ENCODE results near the gene ILF2. TPM values are rescaled to one million over a fixed set of nuclear protein-coding genes. Genes with fewer than 3 reads are reported as not detected.

Gene ILF2
- total RNA-seq, 3 donors from 2014 or later (not counting 1 experiment from before 2014, with no cell fraction given) = 97.6 to 134 (median 110) TPM

- intact Hi-C loops (cut with micrococcal nuclease) = no loop called here
- TF ChIP-seq CTCF (IDR thresholded peaks at IDR 0.05) = no peak
- peak overlapping the region; percentile 36 to 75 for H3K27ac Mint-ChIP-seq
- no peaks in the 10 kb centered on the region for H3K27me3 ChIP-seq (ENCODE audit: control insufficient read depth, insufficient read depth, low read length)
- H3K9me3 Mint-ChIP-seq = no peaks in the 10 kb centered on the region
- DNase-seq = peak in 1 of 2 donors; percentile 59
- no peak overlapping the region for H3K4me3 ChIP-seq (ENCODE audit: low read length)
- 71% methylated on average over 3 of the region's 3 CpGs for WGBS (ENCODE audit: insufficient coverage)
- H3K36me3 Mint-ChIP-seq = peaks cover 16% of the 10 kb centered on the region
- no peak overlapping the region for H3K27ac ChIP-seq (ENCODE audit: low read length)
- H3K4me1 ChIP-seq (ENCODE audit: control insufficient read depth, insufficient read depth, low read length) = peaks cover 15% of the 10 kb centered on the region
- peaks cover 30 to 43% of the 10 kb centered on the region in 2 donors for H3K4me1 Mint-ChIP-seq
- no peak overlapping the region for H3K4me3 Mint-ChIP-seq
- peak in 1 of 3 donors; percentile 11 for ATAC-seq
- peaks cover 20% of the 10 kb centered on the region for H3K36me3 ChIP-seq (ENCODE audit: control insufficient read depth, insufficient read depth, low read length)
- no peaks in the 10 kb centered on the region for H3K9me3 ChIP-seq (ENCODE audit: control insufficient read depth, insufficient read depth, low read length)
- H3K27me3 Mint-ChIP-seq (ENCODE audit: low read depth in 2 of 2) = no peaks in the 10 kb centered on the region
Observed at GRCh38 chr1:153649137-153649862, 21.5 kb downstream of the ILF2 start.

GRCh38 chr1:153648000-153648643, 22.7 kb downstream of the ILF2 start:
- H3K4me1 ChIP-seq (ENCODE audit: control insufficient read depth, insufficient read depth, low read length) = peaks cover 15% of the 10 kb centered on the region
- H3K36me3 Mint-ChIP-seq = peaks cover 27% of the 10 kb centered on the region
- ATAC-seq (peak in 1 of 3 donors; percentile 23), DNase-seq (no peak)
- H3K9me3 ChIP-seq (ENCODE audit: control insufficient read depth, insufficient read depth, low read length) = no peaks in the 10 kb centered on the region
- H3K27me3 Mint-ChIP-seq (ENCODE audit: low read depth in 2 of 2) = no peaks in the 10 kb centered on the region
- peak overlapping the region; percentile 82 for H3K27ac Mint-ChIP-seq
- peaks cover 41 to 55% of the 10 kb centered on the region in 2 donors for H3K4me1 Mint-ChIP-seq
- H3K9me3 Mint-ChIP-seq = no peaks in the 10 kb centered on the region
- peaks cover 31% of the 10 kb centered on the region for H3K36me3 ChIP-seq (ENCODE audit: control insufficient read depth, insufficient read depth, low read length)
- WGBS (ENCODE audit: insufficient coverage) = 91% methylated on average over 10 of the region's 10 CpGs
- H3K4me3 Mint-ChIP-seq = no peak overlapping the region
- no peak overlapping the region for H3K4me3 ChIP-seq (ENCODE audit: low read length)
- TF ChIP-seq CTCF (IDR thresholded peaks at IDR 0.05) = no peak
- no peaks in the 10 kb centered on the region for H3K27me3 ChIP-seq (ENCODE audit: control insufficient read depth, insufficient read depth, low read length)
- intact Hi-C loops (cut with micrococcal nuclease) = no loop called here
- H3K27ac ChIP-seq (ENCODE audit: low read length) = no peak overlapping the region

- H3K27me3 Mint-ChIP-seq (ENCODE audit: low read depth in 2 of 2) = no peaks in the 10 kb centered on the region
- Histone ChIP-seq H3K4me1 (ENCODE audit: control insufficient read depth, insufficient read depth, low read length) (peaks cover 15% of the 10 kb centered on the region), H3K9me3 (ENCODE audit: control insufficient read depth, insufficient read depth, low read length) (no peaks in the 10 kb centered on the region), H3K27me3 (ENCODE audit: control insufficient read depth, insufficient read depth, low read length) (no peaks in the 10 kb centered on the region), H3K27ac (ENCODE audit: low read length) (no peak overlapping the region), H3K4me3 (ENCODE audit: low read length) (no peak overlapping the region), H3K36me3 (ENCODE audit: control insufficient read depth, insufficient read depth, low read length) (peaks cover 39% of the 10 kb centered on the region)
- peak overlapping the region; percentile 82 for H3K27ac Mint-ChIP-seq
- peaks cover 46 to 59% of the 10 kb centered on the region in 2 donors for H3K4me1 Mint-ChIP-seq
- TF ChIP-seq CTCF (IDR thresholded peaks at IDR 0.05) = no peak
- intact Hi-C loops (cut with micrococcal nuclease) = no loop called here
- H3K9me3 Mint-ChIP-seq = no peaks in the 10 kb centered on the region
- no peak overlapping the region for H3K4me3 Mint-ChIP-seq
- peaks cover 32% of the 10 kb centered on the region for H3K36me3 Mint-ChIP-seq
- ATAC-seq (peak in 1 of 3 donors; percentile 28), DNase-seq (no peak)
- WGBS (ENCODE audit: insufficient coverage) = 71% methylated on average over 2 of the region's 2 CpGs
Observed at GRCh38 chr1:153647346-153647714, 23.5 kb downstream of the ILF2 start.

Measured in natural killer cell (primary cell).